ENCODE data around the gene POLR1E. TPM values are rescaled to one million over a fixed set of nuclear protein-coding genes. Genes with fewer than 3 reads are reported as not detected.

The POLR1E gene
- total and polyA plus RNA-seq, 9 of the 15 experiments (the other 6 are each of a cell fraction or from before 2014, with no cell fraction given) = 18.9 to 102 (median 74.4) TPM

- TF ChIP-seq, protein P1, sequence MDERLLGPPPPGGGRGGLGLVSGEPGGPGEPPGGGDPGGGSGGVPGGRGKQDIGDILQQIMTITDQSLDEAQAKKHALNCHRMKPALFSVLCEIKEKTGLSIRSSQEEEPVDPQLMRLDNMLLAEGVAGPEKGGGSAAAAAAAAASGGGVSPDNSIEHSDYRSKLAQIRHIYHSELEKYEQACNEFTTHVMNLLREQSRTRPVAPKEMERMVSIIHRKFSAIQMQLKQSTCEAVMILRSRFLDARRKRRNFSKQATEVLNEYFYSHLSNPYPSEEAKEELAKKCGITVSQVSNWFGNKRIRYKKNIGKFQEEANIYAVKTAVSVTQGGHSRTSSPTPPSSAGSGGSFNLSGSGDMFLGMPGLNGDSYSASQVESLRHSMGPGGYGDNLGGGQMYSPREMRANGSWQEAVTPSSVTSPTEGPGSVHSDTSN (CRISPR knock-in tag; IDR thresholded peaks at IDR 0.05; ENCODE audit: low read depth) = no peak
- TF ChIP-seq, protein P1 (tag; conservative IDR thresholded peaks at IDR 0.05; ENCODE audit: low read depth) = peak; percentile 44; the same call in 1 of the 2 replicates
- peak; percentile 25; the same call in 1 of the 2 replicates for TF ChIP-seq ZKSCAN1 (IDR thresholded peaks at IDR 0.05; ENCODE audit: low read depth, low read length)
- no peak for TF ChIP-seq PRPF4 (IDR thresholded peaks at IDR 0.05; ENCODE audit: insufficient read depth, low read depth, low read length, poor library complexity, severe bottlenecking)
- 0 out of 2 replicates have a peak, but pooled peaks have one; percentile 69 for TF ChIP-seq ZNF175 (CRISPR knock-in tag; IDR thresholded peaks at IDR 0.05; ENCODE audit: low read depth)
- TF ChIP-seq MCM2 (IDR thresholded peaks at IDR 0.05; ENCODE audit: low read depth) = no peak
- TF ChIP-seq EZH2 (IDR thresholded peaks at IDR 0.05; ENCODE audit: borderline replicate concordance, low read depth, low read length) = no peak
- no peak for TF ChIP-seq ZFX (CRISPR knock-in tag; IDR thresholded peaks at IDR 0.05)
- no peak for TF ChIP-seq ZNF445 (CRISPR knock-in tag; IDR thresholded peaks at IDR 0.05; ENCODE audit: low read depth)
- TF ChIP-seq, protein P2, sequence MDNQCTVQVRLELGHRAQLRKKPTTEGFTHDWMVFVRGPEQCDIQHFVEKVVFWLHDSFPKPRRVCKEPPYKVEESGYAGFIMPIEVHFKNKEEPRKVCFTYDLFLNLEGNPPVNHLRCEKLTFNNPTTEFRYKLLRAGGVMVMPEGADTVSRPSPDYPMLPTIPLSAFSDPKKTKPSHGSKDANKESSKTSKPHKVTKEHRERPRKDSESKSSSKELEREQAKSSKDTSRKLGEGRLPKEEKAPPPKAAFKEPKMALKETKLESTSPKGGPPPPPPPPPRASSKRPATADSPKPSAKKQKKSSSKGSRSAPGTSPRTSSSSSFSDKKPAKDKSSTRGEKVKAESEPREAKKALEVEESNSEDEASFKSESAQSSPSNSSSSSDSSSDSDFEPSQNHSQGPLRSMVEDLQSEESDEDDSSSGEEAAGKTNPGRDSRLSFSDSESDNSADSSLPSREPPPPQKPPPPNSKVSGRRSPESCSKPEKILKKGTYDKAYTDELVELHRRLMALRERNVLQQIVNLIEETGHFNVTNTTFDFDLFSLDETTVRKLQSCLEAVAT (IDR thresholded peaks at IDR 0.05) = peak; percentile 52 to 54; a peak in 3 of 4 replicates
- 0 out of 2 replicates have a peak, but pooled peaks have one; percentile 64 for TF ChIP-seq CHCHD3 (CRISPR knock-in tag; IDR thresholded peaks at IDR 0.05)
- no peak for TF ChIP-seq PTBP1 (IDR thresholded peaks at IDR 0.05; ENCODE audit: low read depth, low read length)
- no peak for TF ChIP-seq ZNF431 (CRISPR knock-in tag; IDR thresholded peaks at IDR 0.05)
- TF ChIP-seq, protein P3, sequence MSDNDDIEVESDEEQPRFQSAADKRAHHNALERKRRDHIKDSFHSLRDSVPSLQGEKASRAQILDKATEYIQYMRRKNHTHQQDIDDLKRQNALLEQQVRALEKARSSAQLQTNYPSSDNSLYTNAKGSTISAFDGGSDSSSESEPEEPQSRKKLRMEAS (CRISPR knock-in tag; IDR thresholded peaks at IDR 0.05) = peak; percentile 84
- no peak for TF ChIP-seq ZEB2 (IDR thresholded peaks at IDR 0.05)
- TF ChIP-seq GMEB1 (CRISPR knock-in tag; IDR thresholded peaks at IDR 0.05) = no peak
- TF ChIP-seq, protein P4, sequence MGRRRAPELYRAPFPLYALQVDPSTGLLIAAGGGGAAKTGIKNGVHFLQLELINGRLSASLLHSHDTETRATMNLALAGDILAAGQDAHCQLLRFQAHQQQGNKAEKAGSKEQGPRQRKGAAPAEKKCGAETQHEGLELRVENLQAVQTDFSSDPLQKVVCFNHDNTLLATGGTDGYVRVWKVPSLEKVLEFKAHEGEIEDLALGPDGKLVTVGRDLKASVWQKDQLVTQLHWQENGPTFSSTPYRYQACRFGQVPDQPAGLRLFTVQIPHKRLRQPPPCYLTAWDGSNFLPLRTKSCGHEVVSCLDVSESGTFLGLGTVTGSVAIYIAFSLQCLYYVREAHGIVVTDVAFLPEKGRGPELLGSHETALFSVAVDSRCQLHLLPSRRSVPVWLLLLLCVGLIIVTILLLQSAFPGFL (CRISPR knock-in tag; IDR thresholded peaks at IDR 0.05) = no peak
- peak; percentile 94 for TF ChIP-seq MTA1 (IDR thresholded peaks at IDR 0.05; ENCODE audit: borderline replicate concordance)
- TF ChIP-seq, protein P5, sequence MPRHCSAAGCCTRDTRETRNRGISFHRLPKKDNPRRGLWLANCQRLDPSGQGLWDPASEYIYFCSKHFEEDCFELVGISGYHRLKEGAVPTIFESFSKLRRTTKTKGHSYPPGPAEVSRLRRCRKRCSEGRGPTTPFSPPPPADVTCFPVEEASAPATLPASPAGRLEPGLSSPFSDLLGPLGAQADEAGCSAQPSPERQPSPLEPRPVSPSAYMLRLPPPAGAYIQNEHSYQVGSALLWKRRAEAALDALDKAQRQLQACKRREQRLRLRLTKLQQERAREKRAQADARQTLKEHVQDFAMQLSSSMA (CRISPR knock-in tag; IDR thresholded peaks at IDR 0.05) = no peak
These were observed 20.3 kb upstream of the POLR1E start, which contains the start of gene ZBTB5 (continued) for GRCh38 chr9:37465249-37466036.

All from K562 (cell line).